SK-N-SH (cell line): ENCODE measurements around the gene CLSTN2. TPM values are rescaled to one million over a fixed set of nuclear protein-coding genes. Genes with fewer than 3 reads are reported as not detected.

Source experiments
- CTCF ChIA-PET: fragments of 300-600, 350-600 bp; formaldehyde crosslinking; extraction: SDS; loops from one replicate; lab custom pipeline; 2021; lab: Yijun Ruan, JAX
- POLR2A ChIA-PET: fragments of 350-600 bp; sonication (Branson Sonifier 250); formaldehyde crosslinking; extraction: SDS; loops from one replicate; lab custom pipeline; 2020; ENCODE audit warnings: antibody characterized with exemption, inconsistent platforms; lab: Yijun Ruan, JAX
- DNase-seq: peaks from one replicate; pipeline ENCODE4 v3.0.0; 2012
- H2AFZ ChIP-seq: fragments of 200-600 bp; sonication (generic); 2 replicates; pipeline ENCODE4 v1.8.1; 2016; ENCODE audit warnings: antibody characterized with exemption, mild to moderate bottlenecking, low read depth
- H3F3A ChIP-seq: fragments of 200-600 bp; sonication (generic); replicated peaks from 2 replicates; pipeline ENCODE3; 2016; ENCODE audit warnings: antibody characterized with exemption, mild to moderate bottlenecking; ENCODE audit not compliant: insufficient read depth
- H3K27ac ChIP-seq, 2 experiments: fragments of 200-500 bp in 1 of 2; fragments of 200-600 bp in 1 of 2; sonication (Bioruptor generic) in 1 of 2; sonication (generic), shearing (Covaris generic) in 1 of 2; 2 replicates each; pipeline versions ENCODE4 v1.5.1 to v1.6.1; 2014 to 2016; ENCODE audit warnings: low read depth in 2 of 2, inconsistent platforms in 1 of 2, low read length in 1 of 2, mild to moderate bottlenecking in 1 of 2, mixed read lengths in 1 of 2
- H3K27me3 ChIP-seq: fragments of 200-600 bp; sonication (generic), shearing (Covaris generic); 2 replicates; pipeline ENCODE4 v1.6.1; 2016; ENCODE audit warnings: mixed run types; ENCODE audit not compliant: insufficient read depth
- H3K36me3 ChIP-seq, 2 experiments: fragments of 200-500 bp in 1 of 2; fragments of 200-600 bp in 1 of 2; sonication (Bioruptor generic) in 1 of 2; sonication (generic) in 1 of 2; replicated peaks in 1 of 2; 2 replicates each; pipeline versions ENCODE3 to v1.5.1; 2014 to 2016; ENCODE audit warnings: low read length in 1 of 2, mild to moderate bottlenecking in 1 of 2; ENCODE audit not compliant: insufficient read depth in 2 of 2, control insufficient read depth in 1 of 2
- H3K4me1 ChIP-seq, 2 experiments: fragments of 200-500 bp in 1 of 2; fragments of 200-600 bp in 1 of 2; sonication (Bioruptor generic) in 1 of 2; sonication (generic), shearing (Covaris generic) in 1 of 2; 2 replicates each; pipeline versions ENCODE4 v1.5.1 to v1.6.1; 2014 to 2016; ENCODE audit warnings: low read depth in 1 of 2, low read length in 1 of 2, mixed run types in 1 of 2; ENCODE audit not compliant: insufficient read depth in 2 of 2, control insufficient read depth in 1 of 2
- H3K4me2 ChIP-seq: fragments of 200-600 bp; sonication (generic), shearing (Covaris generic); 2 replicates; pipeline ENCODE4 v1.6.1; 2017; ENCODE audit warnings: mixed run types
- H3K4me3 ChIP-seq, 2 experiments: fragments of 200-500 bp in 1 of 2; fragments of 200-600 bp in 1 of 2; sonication (Bioruptor generic) in 1 of 2; sonication (generic), shearing (Covaris generic) in 1 of 2; 2 replicates each; pipeline versions ENCODE4 v1.5.1 to v1.8.1; 2014 to 2016; ENCODE audit warnings: low read depth in 2 of 2, inconsistent platforms in 1 of 2, low read length in 1 of 2, mild to moderate bottlenecking in 1 of 2, mixed read lengths in 1 of 2, moderate library complexity in 1 of 2
- H3K79me2 ChIP-seq: fragments of 200-600 bp; sonication (generic); 2 replicates; pipeline ENCODE4 v1.8.1; 2017; ENCODE audit warnings: mild to moderate bottlenecking; ENCODE audit not compliant: insufficient read depth
- H3K9ac ChIP-seq: fragments of 200-600 bp; sonication (generic); 2 replicates; pipeline ENCODE4 v1.6.1; 2017; ENCODE audit warnings: mixed run types
- H3K9me2 ChIP-seq: fragments of 200-600 bp; sonication (generic); 2 replicates; pipeline ENCODE4 v1.6.1; 2017; ENCODE audit warnings: mixed run types
- H3K9me3 ChIP-seq: fragments of 200-600 bp; sonication (generic); 2 replicates; pipeline ENCODE4 v1.6.1; 2017; ENCODE audit warnings: mixed run types, mild to moderate bottlenecking, moderate library complexity
- H4K20me1 ChIP-seq: fragments of 200-600 bp; sonication (generic); 2 replicates; pipeline ENCODE4 v1.6.1; 2017; ENCODE audit warnings: mild to moderate bottlenecking, mixed run types; ENCODE audit not compliant: insufficient read depth
- CHD2 ChIP-seq: fragments of 150-350 bp; IDR thresholded peaks from 2 replicates; pipeline ENCODE4 v1.6.1; 2018; ENCODE audit warnings: low read length; ENCODE audit not compliant: partially characterized antibody
- ELF1 ChIP-seq: IDR thresholded peaks from 2 replicates; pipeline ENCODE4 v1.4.0; 2012
- EZH2phosphoT487 ChIP-seq: fragments of 200-600 bp; sonication (generic); IDR thresholded peaks from 2 replicates; pipeline ENCODE4 v1.6.1; 2017; ENCODE audit warnings: low read depth, mixed run types, mild to moderate bottlenecking, antibody characterized with exemption, moderate library complexity, borderline replicate concordance
- FOSL2 ChIP-seq: IDR thresholded peaks from 2 replicates; pipeline ENCODE4 v1.4.0; 2012; ENCODE audit warnings: low read depth, mild to moderate bottlenecking, moderate library complexity, borderline replicate concordance
- FOXJ3 ChIP-seq: sonication (generic); formaldehyde crosslinking; IDR thresholded peaks from 2 replicates; pipeline ENCODE4 v1.5.1; 2020; ENCODE audit warnings: mild to moderate bottlenecking, missing genetic modification reagents
- FOXM1 ChIP-seq: IDR thresholded peaks from 2 replicates; pipeline ENCODE4 v1.4.0; 2012; ENCODE audit warnings: low read depth, mild to moderate bottlenecking
- GABPA ChIP-seq: IDR thresholded peaks from 2 replicates; pipeline ENCODE4 v1.4.0; 2012; ENCODE audit warnings: low read depth, mild to moderate bottlenecking
- IRF3 ChIP-seq: fragments of 150-350 bp; IDR thresholded peaks from 2 replicates; pipeline ENCODE4 v1.6.1; 2016; ENCODE audit warnings: mild to moderate bottlenecking, low read depth, low read length
- JUND ChIP-seq: IDR thresholded peaks from 2 replicates; pipeline ENCODE4 v1.4.0; 2012
- MAX ChIP-seq: IDR thresholded peaks from 2 replicates; pipeline ENCODE4 v1.4.0; 2012; ENCODE audit warnings: low read depth
- MEF2A ChIP-seq: IDR thresholded peaks from 2 replicates; pipeline ENCODE4 v1.4.0; 2012; ENCODE audit warnings: low read depth, borderline replicate concordance
- NRF1 ChIP-seq: IDR thresholded peaks from 2 replicates; pipeline ENCODE4 v1.6.1; 2012; ENCODE audit warnings: low read depth, mild to moderate bottlenecking, low read length
- PBX3 ChIP-seq: IDR thresholded peaks from 2 replicates; pipeline ENCODE4; 2012
- POLR2AphosphoS5 ChIP-seq: IDR thresholded peaks from 2 replicates; pipeline ENCODE4 v1.6.1; 2012; ENCODE audit warnings: low read depth, low read length
- RAD21 ChIP-seq: IDR thresholded peaks from 2 replicates; pipeline ENCODE4 v1.6.1; 2012; ENCODE audit warnings: mild to moderate bottlenecking, low read length
- REST ChIP-seq: IDR thresholded peaks from 2 replicates; pipeline ENCODE4 v1.6.1; 2012; ENCODE audit warnings: mild to moderate bottlenecking, low read depth, low read length, moderate library complexity
- RFX5 ChIP-seq: IDR thresholded peaks from 2 replicates; pipeline ENCODE4 v1.6.1; 2012; ENCODE audit warnings: mild to moderate bottlenecking, improper control_type of control experiment, low read length
- SMC3 ChIP-seq: IDR thresholded peaks from 2 replicates; pipeline ENCODE4 v1.6.1; 2012; ENCODE audit warnings: low read depth, low read length, improper control_type of control experiment
- TAF1 ChIP-seq: IDR thresholded peaks from 2 replicates; pipeline ENCODE4 v1.6.1; 2012; ENCODE audit warnings: low read depth, mild to moderate bottlenecking, low read length, moderate library complexity, borderline replicate concordance
- TEAD4 ChIP-seq: IDR thresholded peaks from 2 replicates; pipeline ENCODE4 v1.4.0; 2012; ENCODE audit warnings: mild to moderate bottlenecking, borderline replicate concordance; ENCODE audit not compliant: insufficient read depth
- USF1 ChIP-seq: IDR thresholded peaks from 2 replicates; pipeline ENCODE4 v1.4.0; 2012; ENCODE audit warnings: low read depth, borderline replicate concordance
- USF2 ChIP-seq: fragments of 150-350 bp; IDR thresholded peaks from 2 replicates; pipeline ENCODE4 v1.6.1; 2017; ENCODE audit warnings: antibody characterized with exemption, low read length, low read depth, borderline replicate concordance
- WGBS: methylation state at CpG from one replicate; pipeline ENCODE4 v1.1.6; 2017; ENCODE audit warnings: low lambda C conversion rate; 5-methylcytosine and 5-hydroxymethylcytosine counted together
- polyA plus RNA-seq, 3 experiments: library from polyadenylated mRNA; depleted of rRNA; stranded (reverse); fragments of >200 nt; gene quantifications; 2 replicates each; pipeline ENCODE4 v1.2.3, GENCODE V29; 2012

The CLSTN2 gene
- polyA plus RNA-seq, 1 of the 3 experiments (the other 2 are of a cell fraction): 0.02 TPM

GRCh38 chr3:140573011-140573410 is 638.0 kb downstream of the CLSTN2 start:
- DNase-seq: no peak
- no peaks in the 10 kb centered on the region for H3F3A ChIP-seq
- H3K9me3 ChIP-seq: no peaks in the 10 kb centered on the region
- H3K36me3 ChIP-seq: no peaks in the 10 kb centered on the region
- H4K20me1 ChIP-seq: no peaks in the 10 kb centered on the region
- WGBS: 51% methylated on average over 2 of the region's 3 CpGs
- no peak for TF ChIP-seq RFX5
- no peak for TF ChIP-seq ELF1
- TF ChIP-seq CHD2: no peak
- TF ChIP-seq FOXJ3: no peak
- TF ChIP-seq EZH2phosphoT487: no peak
- no peak for TF ChIP-seq REST
- TF ChIP-seq, all 33 proteins: peak for 0
- no peak overlapping the region for H3K27ac ChIP-seq
- no peaks in the 10 kb centered on the region for H3K9me2 ChIP-seq
- no peak overlapping the region for H2AFZ ChIP-seq
- H3K4me2 ChIP-seq: no peak overlapping the region
- no peak overlapping the region for H3K9ac ChIP-seq
- ChIA-PET POLR2A (no interaction called here), CTCF (interaction anchor here (0.8 kb wide), 1 partner anchor 290 kb away, joined by 4 read pairs; no protein-coding TSS in a partner anchor)
- H3K79me2 ChIP-seq: no peaks in the 10 kb centered on the region
- no peak overlapping the region for H3K4me3 ChIP-seq
- H3K27me3 ChIP-seq: no peaks in the 10 kb centered on the region
- peaks cover 0 to 9% of the 10 kb centered on the region in 2 experiments; a peak in 2 of 4 replicates for H3K4me1 ChIP-seq

- Histone ChIP-seq H3K9ac (no peak overlapping the region), H3K4me2 (no peak overlapping the region), H4K20me1 (no peaks in the 10 kb centered on the region), H3K4me1 (peaks cover 0 to 9% of the 10 kb centered on the region in 2 experiments; a peak in 2 of 4 replicates), H3K79me2 (no peaks in the 10 kb centered on the region), H2AFZ (no peak overlapping the region), H3K36me3 (no peaks in the 10 kb centered on the region), H3F3A (no peaks in the 10 kb centered on the region), H3K9me2 (no peaks in the 10 kb centered on the region), H3K9me3 (no peaks in the 10 kb centered on the region), H3K27me3 (no peaks in the 10 kb centered on the region), H3K4me3 (no peak overlapping the region), H3K27ac (no peak overlapping the region)
- 25% methylated on average over 5 of the region's 5 CpGs for WGBS
- CTCF ChIA-PET: no interaction called here
- DNase-seq: no peak
- POLR2A ChIA-PET: no interaction called here
- TF ChIP-seq USF2: no peak
- no peak for TF ChIP-seq RAD21
- TF ChIP-seq IRF3: no peak
- TF ChIP-seq NRF1: no peak
- TF ChIP-seq PBX3: no peak
- no peak for TF ChIP-seq TAF1
- no peak for TF ChIP-seq FOXM1
- TF ChIP-seq JUND: no peak
- no peak for TF ChIP-seq CHD2
- TF ChIP-seq TEAD4: no peak
- no peak for TF ChIP-seq MEF2A
- no peak for TF ChIP-seq FOSL2
- no peak for TF ChIP-seq POLR2AphosphoS5
- TF ChIP-seq USF1: no peak
- no peak for TF ChIP-seq SMC3
- no peak for TF ChIP-seq MAX
- no peak for TF ChIP-seq GABPA
Observed at GRCh38 chr3:140574375-140574774, 639.4 kb downstream of the CLSTN2 start.
